ENCODE results near the gene ZSCAN18.

DNA sequence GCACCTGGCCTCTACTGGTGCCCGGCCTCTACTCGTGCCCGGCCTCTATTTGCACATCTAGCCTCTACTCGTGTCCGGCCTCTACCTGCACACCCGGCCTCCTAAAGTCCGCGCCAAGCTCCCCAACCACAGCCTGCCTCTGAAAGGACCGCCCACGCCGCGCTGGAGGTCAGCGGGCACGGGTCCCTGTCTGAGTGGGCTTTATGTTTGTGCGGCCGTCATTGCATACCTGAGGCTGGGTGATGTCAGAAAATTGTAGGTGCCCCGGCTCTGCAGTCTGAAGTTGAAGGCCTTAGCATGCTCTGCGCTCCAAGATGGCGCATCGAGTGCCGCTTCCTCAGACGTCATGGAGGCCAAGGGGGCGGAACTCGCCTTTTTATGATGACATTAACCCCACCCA is 37.8 kb downstream of the ZSCAN18 start:
- TF ChIP-seq, protein P1, sequence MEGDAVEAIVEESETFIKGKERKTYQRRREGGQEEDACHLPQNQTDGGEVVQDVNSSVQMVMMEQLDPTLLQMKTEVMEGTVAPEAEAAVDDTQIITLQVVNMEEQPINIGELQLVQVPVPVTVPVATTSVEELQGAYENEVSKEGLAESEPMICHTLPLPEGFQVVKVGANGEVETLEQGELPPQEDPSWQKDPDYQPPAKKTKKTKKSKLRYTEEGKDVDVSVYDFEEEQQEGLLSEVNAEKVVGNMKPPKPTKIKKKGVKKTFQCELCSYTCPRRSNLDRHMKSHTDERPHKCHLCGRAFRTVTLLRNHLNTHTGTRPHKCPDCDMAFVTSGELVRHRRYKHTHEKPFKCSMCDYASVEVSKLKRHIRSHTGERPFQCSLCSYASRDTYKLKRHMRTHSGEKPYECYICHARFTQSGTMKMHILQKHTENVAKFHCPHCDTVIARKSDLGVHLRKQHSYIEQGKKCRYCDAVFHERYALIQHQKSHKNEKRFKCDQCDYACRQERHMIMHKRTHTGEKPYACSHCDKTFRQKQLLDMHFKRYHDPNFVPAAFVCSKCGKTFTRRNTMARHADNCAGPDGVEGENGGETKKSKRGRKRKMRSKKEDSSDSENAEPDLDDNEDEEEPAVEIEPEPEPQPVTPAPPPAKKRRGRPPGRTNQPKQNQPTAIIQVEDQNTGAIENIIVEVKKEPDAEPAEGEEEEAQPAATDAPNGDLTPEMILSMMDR (conservative IDR thresholded peaks at IDR 0.05; ENCODE audit: low read length), result no peak
- no peak for TF ChIP-seq EZH2phosphoT487 (IDR thresholded peaks at IDR 0.05; ENCODE audit: borderline replicate concordance, low read depth, low read length)

Measured in OCI-LY7 (cell line).